Suppressor macrophage treated with lipopolysaccharide for 1 hour (primary cell): ENCODE measurements around the gene FEN1.
A peak's percentile ranks its signal among the peaks of the same experiment; 100 is the strongest.

Source experiments
- DNase-seq, 3 donors: peaks; one replicate each; pipeline ENCODE4 v3.0.0-alpha.2; 2020 to 2022

FEN1 gene

GRCh38 chr11:61827571-61828378 lies 35.1 kb downstream of the FEN1 start, which contains the start of gene FADS2:
Gene FADS2 (plus strand): TSS chr11:61828300. CDS start chr11:61828391, 91 bp downstream.
- DNase-seq, result peak; percentile 90 to 98 (median 94)

- DNase-seq, result no peak
Measured at GRCh38 chr11:61828379-61828628, 35.6 kb downstream of the FEN1 start.

DNA sequence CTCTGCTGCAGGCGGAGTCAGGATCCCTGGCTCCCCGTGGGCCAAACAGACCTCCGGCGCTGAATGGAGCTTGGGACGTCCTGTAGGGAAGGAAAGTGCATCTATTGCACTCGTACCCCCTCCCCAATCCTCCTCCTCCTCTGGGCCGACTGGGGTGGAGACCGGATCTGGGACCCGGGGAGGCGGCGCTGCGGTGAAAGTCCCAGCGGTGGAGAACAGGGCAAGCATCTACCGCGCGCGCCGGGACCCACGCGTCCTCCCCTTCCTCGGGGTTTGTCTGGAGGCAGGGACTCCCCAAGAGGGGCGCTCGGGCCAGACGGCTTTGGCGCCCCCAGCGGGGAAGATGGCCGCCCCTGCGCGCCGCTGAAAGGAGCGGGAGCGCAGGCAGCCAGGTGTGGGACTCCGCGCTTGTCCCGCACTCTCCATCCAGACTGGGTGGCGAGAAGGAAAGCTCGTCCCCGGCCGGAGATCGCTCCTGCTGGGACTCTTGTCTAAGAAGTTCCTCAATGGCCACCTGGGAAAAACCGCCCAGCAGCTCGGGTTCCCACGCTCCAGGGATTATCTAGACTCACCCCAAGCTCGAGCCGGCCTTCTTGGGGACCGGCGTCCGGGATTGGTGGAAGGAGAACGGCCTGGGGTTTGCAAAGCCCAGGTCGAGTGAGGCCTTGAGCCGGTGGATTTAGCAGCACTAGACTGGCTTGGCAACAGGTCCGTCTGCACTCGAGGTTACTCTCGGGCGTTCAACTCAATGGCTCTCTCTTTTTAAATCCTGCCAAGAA lies 36.1 kb downstream of the FEN1 start:
- peak; percentile 36 to 71 (median 55) for DNase-seq

DNA sequence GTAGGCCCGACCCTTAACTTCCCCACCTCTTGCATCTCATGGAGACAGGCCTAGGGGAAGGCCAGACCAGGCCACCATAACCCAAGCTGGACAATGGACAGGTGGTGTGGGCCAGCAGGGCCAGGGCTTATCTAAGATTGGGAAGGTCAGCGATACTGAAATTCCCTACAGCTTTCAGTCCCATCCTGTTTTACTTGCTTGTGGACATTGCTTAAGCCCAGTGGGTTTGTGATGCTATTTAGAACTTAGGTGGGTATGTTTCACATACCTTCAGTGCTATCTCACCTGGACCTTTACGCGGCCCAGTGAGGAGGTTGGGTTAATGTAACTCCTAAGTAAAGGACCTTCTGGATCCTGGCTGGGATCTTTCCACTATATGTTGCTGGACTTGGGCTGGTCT lies 37.1 kb downstream of the FEN1 start:
- no peak for DNase-seq

GRCh38 chr11:61830237-61831105 lies 37.8 kb downstream of the FEN1 start:
- no peak for DNase-seq

- no peak for DNase-seq
Measured at GRCh38 chr11:61832207-61832606, 39.5 kb downstream of the FEN1 start.

GRCh38 chr11:61832754-61833153 lies 40.0 kb downstream of the FEN1 start:
- DNase-seq, result no peak

GRCh38 chr11:61833471-61833870 lies 40.8 kb downstream of the FEN1 start:
- DNase-seq, result no peak

GRCh38 chr11:61833926-61834277 lies 41.2 kb downstream of the FEN1 start:
- DNase-seq, result no peak

DNA sequence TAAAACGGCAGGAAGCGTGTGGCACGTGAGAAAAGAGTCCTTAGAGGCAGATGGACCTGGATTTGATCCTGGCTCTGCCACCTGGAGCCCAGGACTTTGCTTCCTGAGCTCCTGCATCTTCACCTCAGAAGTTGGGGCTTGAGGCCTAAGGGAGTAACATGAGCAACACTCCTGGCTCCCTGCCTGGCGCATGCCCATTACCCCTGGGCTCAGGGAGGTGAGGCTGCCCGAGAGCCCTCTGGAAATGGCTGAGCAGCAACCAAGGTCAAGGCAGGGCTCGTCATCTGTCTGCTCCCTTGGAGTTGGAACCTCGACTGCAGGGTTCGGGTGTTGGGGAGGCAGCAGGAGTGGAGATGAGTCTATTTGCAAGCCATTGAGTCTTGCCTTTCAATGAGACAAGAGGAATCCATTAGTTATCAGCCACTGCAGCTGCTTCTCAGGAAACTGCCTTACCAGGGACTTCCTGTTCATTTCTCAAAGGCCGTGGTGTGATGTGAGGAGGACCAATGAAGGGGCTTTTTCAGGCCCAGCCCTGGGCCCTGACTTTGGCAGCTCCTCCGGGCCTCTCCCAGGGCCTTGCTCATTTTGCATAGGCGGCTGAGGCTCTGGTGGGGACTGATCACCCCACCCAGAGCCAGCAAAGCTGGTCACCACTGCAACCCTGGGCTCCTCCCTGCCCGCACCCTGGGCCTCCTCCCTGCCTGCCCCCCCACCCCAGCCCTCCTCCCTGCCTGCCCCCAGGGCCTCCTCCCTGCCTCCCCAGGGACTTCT lies 41.8 kb downstream of the FEN1 start:
- DNase-seq, result peak; percentile 74 to 90 (median 90)

- no peak for DNase-seq
Measured at GRCh38 chr11:61836193-61836592, 43.5 kb downstream of the FEN1 start.

GRCh38 chr11:61837411-61838005 lies 44.8 kb downstream of the FEN1 start:
- DNase-seq, result no peak

DNA sequence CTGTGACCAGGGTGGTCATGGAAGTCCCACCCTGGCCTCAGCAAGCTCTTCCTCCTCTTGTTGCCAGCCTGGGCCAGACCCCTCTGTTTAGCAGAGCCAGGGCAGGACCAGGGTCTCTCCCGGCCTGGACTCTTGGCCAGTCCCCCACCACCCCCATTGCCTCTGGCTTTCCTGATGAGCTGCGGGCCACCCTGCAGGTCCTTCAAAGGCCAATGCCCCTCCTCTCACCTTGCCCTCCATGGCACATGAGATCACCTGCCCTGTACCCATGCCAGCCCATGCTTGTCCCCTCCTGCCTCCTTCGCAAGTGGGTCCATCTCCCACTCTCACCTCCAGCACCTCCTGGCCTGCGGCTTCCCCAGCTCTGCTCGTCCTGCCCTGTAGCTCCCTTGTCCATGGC lies 45.8 kb downstream of the FEN1 start:
- DNase-seq, result no peak

DNA sequence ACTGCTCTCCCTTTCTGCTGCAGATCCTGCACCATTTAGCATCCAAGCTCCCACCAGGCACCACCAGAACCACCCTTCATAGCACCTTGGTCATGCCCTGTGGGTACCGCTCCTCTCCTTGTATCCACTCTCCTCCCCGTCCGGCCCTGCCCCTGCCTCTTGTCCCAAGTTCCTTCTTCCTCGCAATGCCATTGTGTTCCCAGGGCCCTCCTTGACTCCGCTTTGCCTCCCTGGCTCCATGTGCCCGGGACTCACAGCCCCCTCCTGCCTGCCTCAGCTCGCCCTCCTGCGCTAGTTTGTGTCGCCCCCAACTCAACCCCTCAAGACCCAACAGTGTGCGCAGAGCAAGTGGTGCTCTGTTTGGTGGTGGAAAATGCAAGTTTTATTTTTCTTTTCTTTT lies 46.2 kb downstream of the FEN1 start:
- no peak for DNase-seq

- no peak for DNase-seq
Measured at GRCh38 chr11:61839742-61840141, 47.0 kb downstream of the FEN1 start.

GRCh38 chr11:61840371-61840770 lies 47.7 kb downstream of the FEN1 start:
- DNase-seq, result no peak

GRCh38 chr11:61841636-61842527 lies 49.2 kb downstream of the FEN1 start:
- DNase-seq, result no peak

GRCh38 chr11:61842528-61842820 lies 49.8 kb downstream of the FEN1 start:
- DNase-seq, result no peak

DNA sequence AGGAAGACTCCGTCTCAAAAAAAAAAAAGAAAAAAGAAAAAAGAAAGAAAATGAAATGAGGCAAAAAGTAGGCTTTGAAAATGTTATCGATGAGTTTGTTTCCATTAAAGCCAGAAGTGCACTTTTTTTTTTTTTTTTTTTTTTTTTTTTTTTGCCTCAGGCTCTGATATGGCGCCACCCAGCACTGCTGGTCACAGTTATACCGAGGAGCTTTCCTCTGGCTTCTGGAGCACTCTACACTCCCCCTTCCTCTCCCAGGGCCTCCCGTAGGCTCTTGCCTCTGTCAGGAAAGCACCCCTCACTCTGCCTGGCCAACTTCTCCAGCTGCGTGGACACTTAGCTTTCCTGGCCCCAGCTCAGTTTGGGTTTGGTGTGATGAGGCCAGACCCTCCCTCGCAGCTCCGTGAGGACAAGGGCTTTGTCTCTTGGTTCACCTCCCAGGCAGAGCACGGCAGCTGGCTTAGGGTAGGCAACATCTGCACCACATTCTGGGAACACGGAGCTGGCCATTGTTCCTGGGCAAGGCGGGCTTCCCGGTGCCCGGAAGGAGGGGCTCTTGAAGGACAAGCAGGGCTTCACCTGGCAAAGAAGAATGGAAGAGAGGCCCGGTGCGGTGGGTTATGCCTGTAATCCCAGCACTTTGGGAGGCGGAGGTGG lies 52.3 kb downstream of the FEN1 start:
- no peak for DNase-seq

- DNase-seq, result no peak
Measured at GRCh38 chr11:61846362-61847020, 53.8 kb downstream of the FEN1 start.
